A549 (cell line): ENCODE data around the gene AFF1. TPM values are rescaled to one million over a fixed set of nuclear protein-coding genes. Genes with fewer than 3 reads are reported as not detected.
A peak's percentile ranks its signal among the peaks of the same experiment; 100 is the strongest.

Experiments used
- ATAC-seq, 2 experiments: fragments of 200-7000 bp in 1 of 2; fragments of >200 bp in 1 of 2; cut with Nextera tagmentation in 1 of 2; cut with Tn5 transposase in 1 of 2; 3 replicates each; pipeline versions ENCODE4 v1.8.0 to v1.9.1; 2018 to 2020; ENCODE audit warnings: mild to moderate bottlenecking in 1 of 2, moderate library complexity in 1 of 2
- CTCF ChIA-PET: fragments of 300-600 bp; sonication (Branson Sonifier 250); formaldehyde crosslinking; extraction: SDS; loops from one replicate; lab custom pipeline; 2021; ENCODE audit warnings: antibody characterized with exemption, inconsistent platforms; lab: Yijun Ruan, JAX
- POLR2A ChIA-PET: fragments of 350-600 bp; formaldehyde crosslinking; extraction: SDS; loops from one replicate; lab custom pipeline; 2021; ENCODE audit warnings: antibody characterized with exemption, inconsistent platforms; lab: Yijun Ruan, JAX
- DNase-seq, 2 experiments: peaks; one replicate each; pipeline versions ENCODE4 v3.0.0 to v3.0.0-alpha.2; 2011 to 2016; ENCODE audit warnings: low read depth in 1 of 2, low spot score in 1 of 2
- FAIRE-seq: peaks from 2 replicates; lab custom pipeline; 2011; peaks lifted over from hg19 to GRCh38; lab: Jason Lieb, UNC
- H3K27ac ChIP-seq, 2 experiments: fragments of >200 bp; sonication (Bioruptor Twin); formaldehyde crosslinking; 3 replicates each; pipeline ENCODE4 v1.5.1; 2016 to 2017
- H3K4me1 ChIP-seq: fragments of >200 bp; sonication (Bioruptor Twin); formaldehyde crosslinking; 3 replicates; pipeline ENCODE4 v1.6.1; 2016
- H3K4me2 ChIP-seq: fragments of >200 bp; sonication (Bioruptor Twin); formaldehyde crosslinking; 3 replicates; pipeline ENCODE4 v1.6.1; 2016
- H3K4me3 ChIP-seq: fragments of >200 bp; sonication (Bioruptor Twin); formaldehyde crosslinking; 3 replicates; pipeline ENCODE4 v1.5.1; 2016
- H3K9me3 ChIP-seq: fragments of >200 bp; sonication (Bioruptor Twin); formaldehyde crosslinking; 3 replicates; pipeline ENCODE4 v1.6.1; 2016
- CBX2 ChIP-seq: fragments of 200-600 bp; sonication (generic); IDR thresholded peaks from 2 replicates; pipeline ENCODE4 v1.6.1; 2016; ENCODE audit warnings: low read depth, mild to moderate bottlenecking, borderline replicate concordance
- CBX8 ChIP-seq: fragments of 200-600 bp; sonication (generic); IDR thresholded peaks from 2 replicates; pipeline ENCODE4 v1.6.1; 2016
- CTCF ChIP-seq: fragments of >200 bp; sonication (Bioruptor Twin); formaldehyde crosslinking; IDR thresholded peaks from 3 replicates; pipeline ENCODE4 v1.5.1; 2016
- EHMT2 ChIP-seq: fragments of 200-600 bp; sonication (generic); IDR thresholded peaks from 2 replicates; pipeline ENCODE4 v1.6.1; 2016; ENCODE audit warnings: antibody characterized with exemption, low read depth, mild to moderate bottlenecking, moderate library complexity
- FOSL2 ChIP-seq, 2 experiments: fragments of 450-650 bp in 1 of 2; fragments of >200 bp in 1 of 2; sonication (Bioruptor Twin) in 1 of 2; formaldehyde crosslinking; IDR thresholded peaks; 2 replicates each; pipeline versions ENCODE4 v1.5.0 to v1.6.1; 2016 to 2020; ENCODE audit warnings: mild to moderate bottlenecking in 1 of 2, moderate library complexity in 1 of 2
- FOXS1 ChIP-seq: fragments of 250-450 bp; sonication (Bioruptor Pico); IDR thresholded peaks from 2 replicates; pipeline ENCODE4 v1.5.0; 2020; ENCODE audit warnings: mild to moderate bottlenecking, moderate library complexity
- JUNB ChIP-seq: fragments of >200 bp; sonication (Bioruptor Twin); formaldehyde crosslinking; IDR thresholded peaks from 2 replicates; pipeline ENCODE4 v1.6.1; 2016
- NFE2L2 ChIP-seq: fragments of 150-350 bp; conservative IDR thresholded peaks from 2 replicates; pipeline ENCODE4 v1.6.1; 2014; ENCODE audit warnings: low read length
- NPAS2 ChIP-seq: fragments of 250-450 bp; sonication (Bioruptor Pico); IDR thresholded peaks from 2 replicates; pipeline ENCODE4 v1.8.0; 2022; ENCODE audit warnings: mild to moderate bottlenecking, moderate library complexity, borderline replicate concordance
- SREBF2 ChIP-seq: fragments of 450-650 bp; IDR thresholded peaks from 2 replicates; pipeline ENCODE4 v1.6.1; 2014; ENCODE audit warnings: mild to moderate bottlenecking, moderate library complexity
- ZFP36 ChIP-seq: fragments of 450-650 bp; IDR thresholded peaks from 2 replicates; pipeline ENCODE4 v1.6.1; 2014; ENCODE audit warnings: borderline replicate concordance; ENCODE audit not compliant: partially characterized antibody
- WGBS: methylation state at CpG from one replicate; pipeline ENCODE4 v1.1.6; 2017; ENCODE audit errors: missing lambda C conversion rate; 5-methylcytosine and 5-hydroxymethylcytosine counted together
- polyA plus RNA-seq, 4 experiments: library from polyadenylated mRNA; depleted of rRNA in 3 of 4; stranded (reverse); fragments of >200 nt; fragmentation: RNase III in 1 of 4; extraction: RNeasy Plus Mini Kit Qiagen cat#74134 plus additional on column Dnase treatment in 1 of 4; gene quantifications; 2 replicates in 3 of 4; 3 replicates in 1 of 4; pipeline ENCODE4 v1.2.3, GENCODE V29; 2011 to 2017
- TF ChIP-seq, protein P1 (sequence below): IDR thresholded peaks from 2 replicates; pipeline ENCODE4 v1.6.1; 2012
- TF ChIP-seq, protein P2 (sequence below): fragments of 250-450 bp; sonication (Bioruptor Pico); IDR thresholded peaks from 2 replicates; pipeline ENCODE4 v1.5.0; 2021; ENCODE audit warnings: mild to moderate bottlenecking, moderate library complexity, borderline replicate concordance
- TF ChIP-seq, protein P3 (sequence below): fragments of 200-600 bp; sonication (generic); IDR thresholded peaks from 2 replicates; pipeline ENCODE4 v1.6.1; 2016; ENCODE audit warnings: antibody characterized with exemption, mild to moderate bottlenecking, moderate library complexity

Gene AFF1
- polyA plus RNA-seq, 2 of the 4 experiments (the other 2 are of a cell fraction) = 13.7 to 15.4 TPM

- Histone ChIP-seq H3K4me3 (no peak overlapping the region), H3K4me1 (peaks cover 9% of the 10 kb centered on the region)
- ATAC-seq (no peak; a peak in 1 of 6 replicates), DNase-seq (no peak)
- 94% methylated on average over 5 of the region's 5 CpGs for WGBS
- POLR2A ChIA-PET = no interaction called here
- CTCF ChIA-PET = no interaction called here
- TF ChIP-seq, protein P1, sequence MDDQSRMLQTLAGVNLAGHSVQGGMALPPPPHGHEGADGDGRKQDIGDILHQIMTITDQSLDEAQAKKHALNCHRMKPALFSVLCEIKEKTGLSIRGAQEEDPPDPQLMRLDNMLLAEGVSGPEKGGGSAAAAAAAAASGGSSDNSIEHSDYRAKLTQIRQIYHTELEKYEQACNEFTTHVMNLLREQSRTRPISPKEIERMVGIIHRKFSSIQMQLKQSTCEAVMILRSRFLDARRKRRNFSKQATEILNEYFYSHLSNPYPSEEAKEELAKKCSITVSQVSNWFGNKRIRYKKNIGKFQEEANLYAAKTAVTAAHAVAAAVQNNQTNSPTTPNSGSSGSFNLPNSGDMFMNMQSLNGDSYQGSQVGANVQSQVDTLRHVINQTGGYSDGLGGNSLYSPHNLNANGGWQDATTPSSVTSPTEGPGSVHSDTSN = no peak
- TF ChIP-seq, protein P2, sequence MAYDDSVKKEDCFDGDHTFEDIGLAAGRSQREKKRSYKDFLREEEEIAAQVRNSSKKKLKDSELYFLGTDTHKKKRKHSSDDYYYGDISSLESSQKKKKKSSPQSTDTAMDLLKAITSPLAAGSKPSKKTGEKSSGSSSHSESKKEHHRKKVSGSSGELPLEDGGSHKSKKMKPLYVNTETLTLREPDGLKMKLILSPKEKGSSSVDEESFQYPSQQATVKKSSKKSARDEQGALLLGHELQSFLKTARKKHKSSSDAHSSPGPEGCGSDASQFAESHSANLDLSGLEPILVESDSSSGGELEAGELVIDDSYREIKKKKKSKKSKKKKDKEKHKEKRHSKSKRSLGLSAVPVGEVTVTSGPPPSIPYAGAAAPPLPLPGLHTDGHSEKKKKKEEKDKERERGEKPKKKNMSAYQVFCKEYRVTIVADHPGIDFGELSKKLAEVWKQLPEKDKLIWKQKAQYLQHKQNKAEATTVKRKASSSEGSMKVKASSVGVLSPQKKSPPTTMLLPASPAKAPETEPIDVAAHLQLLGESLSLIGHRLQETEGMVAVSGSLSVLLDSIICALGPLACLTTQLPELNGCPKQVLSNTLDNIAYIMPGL (CRISPR knock-in tag) = no peak
- TF ChIP-seq SREBF2 (no peak), NFE2L2 (no peak), JUNB (no peak), NPAS2 (CRISPR knock-in tag) (no peak), CBX8 (no peak), FOXS1 (CRISPR knock-in tag) (no peak)
- TF ChIP-seq, protein P3, sequence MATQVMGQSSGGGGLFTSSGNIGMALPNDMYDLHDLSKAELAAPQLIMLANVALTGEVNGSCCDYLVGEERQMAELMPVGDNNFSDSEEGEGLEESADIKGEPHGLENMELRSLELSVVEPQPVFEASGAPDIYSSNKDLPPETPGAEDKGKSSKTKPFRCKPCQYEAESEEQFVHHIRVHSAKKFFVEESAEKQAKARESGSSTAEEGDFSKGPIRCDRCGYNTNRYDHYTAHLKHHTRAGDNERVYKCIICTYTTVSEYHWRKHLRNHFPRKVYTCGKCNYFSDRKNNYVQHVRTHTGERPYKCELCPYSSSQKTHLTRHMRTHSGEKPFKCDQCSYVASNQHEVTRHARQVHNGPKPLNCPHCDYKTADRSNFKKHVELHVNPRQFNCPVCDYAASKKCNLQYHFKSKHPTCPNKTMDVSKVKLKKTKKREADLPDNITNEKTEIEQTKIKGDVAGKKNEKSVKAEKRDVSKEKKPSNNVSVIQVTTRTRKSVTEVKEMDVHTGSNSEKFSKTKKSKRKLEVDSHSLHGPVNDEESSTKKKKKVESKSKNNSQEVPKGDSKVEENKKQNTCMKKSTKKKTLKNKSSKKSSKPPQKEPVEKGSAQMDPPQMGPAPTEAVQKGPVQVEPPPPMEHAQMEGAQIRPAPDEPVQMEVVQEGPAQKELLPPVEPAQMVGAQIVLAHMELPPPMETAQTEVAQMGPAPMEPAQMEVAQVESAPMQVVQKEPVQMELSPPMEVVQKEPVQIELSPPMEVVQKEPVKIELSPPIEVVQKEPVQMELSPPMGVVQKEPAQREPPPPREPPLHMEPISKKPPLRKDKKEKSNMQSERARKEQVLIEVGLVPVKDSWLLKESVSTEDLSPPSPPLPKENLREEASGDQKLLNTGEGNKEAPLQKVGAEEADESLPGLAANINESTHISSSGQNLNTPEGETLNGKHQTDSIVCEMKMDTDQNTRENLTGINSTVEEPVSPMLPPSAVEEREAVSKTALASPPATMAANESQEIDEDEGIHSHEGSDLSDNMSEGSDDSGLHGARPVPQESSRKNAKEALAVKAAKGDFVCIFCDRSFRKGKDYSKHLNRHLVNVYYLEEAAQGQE = no peak
- TF ChIP-seq, all 56 proteins: peak for 0
- Histone ChIP-seq H3K4me2 (no peak overlapping the region), H3K9me3 (no peaks in the 10 kb centered on the region), H3K27ac (no peak overlapping the region)
- FAIRE-seq = no peak
Observed at GRCh38 chr4:87060957-87061356, 126.1 kb downstream of the AFF1 start.

- FAIRE-seq (no peak), ATAC-seq (no peak), DNase-seq (no peak)
- Histone ChIP-seq H3K9me3 (no peaks in the 10 kb centered on the region), H3K4me1 (0 out of 3 replicates have a peak, but pooled peaks cover 5% of the 10 kb centered on the region), H3K4me3 (no peak overlapping the region), H3K4me2 (no peak overlapping the region), H3K27ac (no peak overlapping the region)
- TF ChIP-seq, protein P2 (CRISPR knock-in tag) = no peak
- 79% methylated on average over 6 of the region's 6 CpGs for WGBS
- ChIA-PET POLR2A (no interaction called here), CTCF (no interaction called here)
Observed at GRCh38 chr4:87065021-87065420, 130.2 kb downstream of the AFF1 start.

GRCh38 chr4:87066403-87067123, 131.8 kb downstream of the AFF1 start:
- Histone ChIP-seq H3K4me3 (no peak overlapping the region), H3K9me3 (no peaks in the 10 kb centered on the region), H3K27ac (no peak overlapping the region), H3K4me1 (peaks cover 17% of the 10 kb centered on the region), H3K4me2 (no peak overlapping the region)
- ATAC-seq (0 out of 6 replicates have a peak, but pooled peaks of 1 of the 2 experiments have one; percentile 30), FAIRE-seq (no peak), DNase-seq (no peak)
- 97% methylated on average over 4 of the region's 4 CpGs for WGBS
- POLR2A ChIA-PET = no interaction called here
- CTCF ChIA-PET = no interaction called here
- TF ChIP-seq, protein P3 = peak; percentile 85
- no peak for TF ChIP-seq EHMT2
- no peak for TF ChIP-seq ZFP36
- no peak for TF ChIP-seq FOSL2 (IDR thresholded peaks at IDR 0.05)
- no peak for TF ChIP-seq FOSL2 (CRISPR knock-in tag; IDR thresholded peaks at IDR 0.05)
- TF ChIP-seq CTCF = no peak
- no peak for TF ChIP-seq NFE2L2
- TF ChIP-seq CBX2 = no peak
- no peak for TF ChIP-seq NPAS2 (CRISPR knock-in tag)
